Amniotic epithelial cell (primary cell): ENCODE data around the gene PTPRN2.
"Not testable (repeated sequence)": the region's sequence is repeated elsewhere in the genome, so short reads cannot be mapped to it uniquely, and the experiment has no call there.

ENCODE experiments used
- DNase-seq: peaks from one replicate; pipeline ENCODE4 v3.0.0-alpha.2; 2010; ENCODE audit warnings: low read depth

PTPRN2 gene

GRCh38 chr7:157596881-157597280 is 990.7 kb downstream of the PTPRN2 start:
- no peak for DNase-seq

GRCh38 chr7:157596471-157596870 is 991.2 kb downstream of the PTPRN2 start:
- DNase-seq, result no peak

GRCh38 chr7:157596026-157596425 is 991.6 kb downstream of the PTPRN2 start:
- no peak for DNase-seq

- DNase-seq, result no peak
These were observed 992.4 kb downstream of the PTPRN2 start for GRCh38 chr7:157595086-157595855.

GRCh38 chr7:157594306-157594705 is 993.3 kb downstream of the PTPRN2 start:
- no peak for DNase-seq

GRCh38 chr7:157593541-157593940 is 994.1 kb downstream of the PTPRN2 start:
- no peak for DNase-seq

- not testable (repeated sequence) for DNase-seq
These were observed 994.8 kb downstream of the PTPRN2 start for GRCh38 chr7:157592636-157593320.

GRCh38 chr7:157590526-157590925 is 997.1 kb downstream of the PTPRN2 start:
- DNase-seq, result no peak

- DNase-seq, result no peak
These were observed 997.9 kb downstream of the PTPRN2 start for GRCh38 chr7:157589680-157590079.

GRCh38 chr7:157587805-157588560 is 999.6 kb downstream of the PTPRN2 start:
- no peak for DNase-seq

- no peak for DNase-seq
These were observed 1000.4 kb downstream of the PTPRN2 start for GRCh38 chr7:157587051-157587804.

GRCh38 chr7:157586426-157586955 is 1001.1 kb downstream of the PTPRN2 start:
- no peak for DNase-seq

- DNase-seq, result no peak
These were observed 1002.3 kb downstream of the PTPRN2 start for GRCh38 chr7:157585113-157585861.

- DNase-seq, result no peak
These were observed 1003.2 kb downstream of the PTPRN2 start for GRCh38 chr7:157584420-157584819.

GRCh38 chr7:157581740-157582139 is 1005.9 kb downstream of the PTPRN2 start:
- no peak for DNase-seq

- no peak for DNase-seq
These were observed 1007.3 kb downstream of the PTPRN2 start for GRCh38 chr7:157580324-157580723.

- no peak for DNase-seq
These were observed 1008.2 kb downstream of the PTPRN2 start for GRCh38 chr7:157579425-157579824.

GRCh38 chr7:157577796-157578339 is 1009.8 kb downstream of the PTPRN2 start:
- no peak for DNase-seq

- no peak for DNase-seq
These were observed 1010.6 kb downstream of the PTPRN2 start for GRCh38 chr7:157577061-157577460.

- DNase-seq, result no peak
These were observed 1011.2 kb downstream of the PTPRN2 start for GRCh38 chr7:157576415-157576814.

GRCh38 chr7:157575777-157576176 is 1011.8 kb downstream of the PTPRN2 start:
- DNase-seq, result no peak
